ENCODE measurements around the gene DYNLL1.
"Not testable (repeated sequence)": the region's sequence is repeated elsewhere in the genome, so short reads cannot be mapped to it uniquely, and the experiment has no call there.

The DYNLL1 gene

DNA sequence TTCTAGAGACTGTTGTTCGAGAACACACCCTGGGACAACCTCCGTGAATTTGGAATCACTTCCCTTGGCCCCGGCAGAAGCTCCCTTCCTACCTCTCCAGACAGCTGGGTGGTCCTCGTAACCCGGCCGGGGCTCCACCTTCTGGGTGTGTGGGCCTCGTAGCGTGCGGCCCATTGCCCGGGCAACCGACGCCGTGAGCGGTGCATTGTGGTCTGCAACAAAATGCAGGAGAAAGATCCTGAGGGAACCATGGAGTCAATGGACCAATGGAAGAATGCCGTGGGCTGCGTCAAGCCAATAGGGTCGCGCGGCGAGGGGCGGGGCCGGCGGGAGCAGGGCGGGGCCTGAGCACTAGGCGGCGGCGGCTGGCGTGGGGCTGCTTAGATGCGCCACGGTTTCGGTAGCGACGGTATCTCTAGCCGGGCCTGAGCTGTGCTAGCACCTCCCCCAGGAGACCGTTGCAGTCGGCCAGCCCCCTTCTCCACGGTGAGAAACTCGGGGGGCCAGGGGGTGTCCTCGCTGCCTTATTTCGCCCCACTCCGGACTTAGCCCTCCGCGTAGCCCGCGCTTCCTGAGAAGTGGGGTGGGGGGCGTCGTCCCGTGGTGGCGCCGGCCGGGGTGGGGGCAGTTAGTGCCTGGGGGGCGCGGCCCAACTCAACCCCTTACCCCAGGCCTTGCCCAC lies at the start of gene DYNLL1:
Gene DYNLL1, plus strand, starts transcription at position 383 of the 682 bp plus-strand sequence. CDS start 309 bp downstream, outside the sequence.
- DNase-seq, result peak; percentile 93

DNA sequence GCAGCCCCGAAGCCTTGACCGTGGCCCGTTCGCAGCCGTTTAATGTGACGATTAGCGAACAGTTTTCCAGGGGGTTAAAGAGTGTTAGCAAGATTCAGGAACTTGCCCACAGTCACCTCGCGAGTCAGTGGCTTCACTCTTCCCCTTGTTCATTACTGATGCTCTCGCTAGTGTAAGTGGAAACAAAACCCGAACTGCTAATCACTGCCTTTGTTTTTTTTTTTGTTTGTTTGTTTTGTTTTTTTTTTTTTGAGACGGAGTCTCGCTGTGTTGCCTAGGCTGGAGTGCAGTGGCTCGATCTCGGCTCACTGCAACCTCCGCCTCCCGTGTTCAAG lies 49.1 kb upstream of the DYNLL1 start:
- not testable (repeated sequence) for DNase-seq

DNA sequence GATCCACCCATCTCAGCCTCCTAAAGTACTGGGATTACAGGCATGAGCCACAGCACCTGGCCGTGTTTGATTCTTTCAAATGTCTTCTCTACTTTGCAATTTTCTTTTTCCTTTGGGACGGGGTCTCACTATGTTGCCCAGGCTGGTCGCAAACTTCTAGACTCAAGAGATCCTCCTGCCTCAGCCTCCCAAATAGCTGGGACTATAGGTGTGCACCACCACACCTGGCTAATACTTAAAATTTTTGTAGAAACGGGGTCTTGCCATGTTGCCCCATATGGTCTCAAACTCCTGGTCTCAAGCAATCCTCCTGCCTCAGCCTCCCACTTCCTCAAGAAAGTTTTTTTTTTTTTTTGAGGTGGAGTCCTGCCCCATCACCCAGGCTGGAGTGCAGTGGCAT lies 47.9 kb upstream of the DYNLL1 start:
- DNase-seq, result no peak

DNA sequence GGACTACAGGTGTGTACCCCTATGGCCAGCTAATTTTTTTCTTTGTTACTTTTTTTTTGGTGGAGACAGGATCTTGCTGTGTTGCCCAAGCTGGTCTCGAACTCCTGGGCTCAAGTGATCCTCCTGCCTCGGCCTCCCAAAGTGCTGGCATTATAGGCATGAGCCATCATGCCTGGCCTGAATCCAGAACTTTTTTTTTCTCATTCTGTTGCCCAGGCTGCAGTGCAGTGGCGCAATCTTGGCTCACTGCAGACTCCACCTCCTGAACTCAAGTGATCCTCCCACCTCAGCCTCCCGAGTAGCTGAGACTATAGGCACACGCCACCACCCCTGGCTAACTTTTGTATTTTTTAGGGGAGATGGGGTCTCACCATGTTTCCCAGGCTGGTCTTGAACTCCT lies 43.4 kb upstream of the DYNLL1 start:
- DNase-seq, result not testable (repeated sequence)

DNA sequence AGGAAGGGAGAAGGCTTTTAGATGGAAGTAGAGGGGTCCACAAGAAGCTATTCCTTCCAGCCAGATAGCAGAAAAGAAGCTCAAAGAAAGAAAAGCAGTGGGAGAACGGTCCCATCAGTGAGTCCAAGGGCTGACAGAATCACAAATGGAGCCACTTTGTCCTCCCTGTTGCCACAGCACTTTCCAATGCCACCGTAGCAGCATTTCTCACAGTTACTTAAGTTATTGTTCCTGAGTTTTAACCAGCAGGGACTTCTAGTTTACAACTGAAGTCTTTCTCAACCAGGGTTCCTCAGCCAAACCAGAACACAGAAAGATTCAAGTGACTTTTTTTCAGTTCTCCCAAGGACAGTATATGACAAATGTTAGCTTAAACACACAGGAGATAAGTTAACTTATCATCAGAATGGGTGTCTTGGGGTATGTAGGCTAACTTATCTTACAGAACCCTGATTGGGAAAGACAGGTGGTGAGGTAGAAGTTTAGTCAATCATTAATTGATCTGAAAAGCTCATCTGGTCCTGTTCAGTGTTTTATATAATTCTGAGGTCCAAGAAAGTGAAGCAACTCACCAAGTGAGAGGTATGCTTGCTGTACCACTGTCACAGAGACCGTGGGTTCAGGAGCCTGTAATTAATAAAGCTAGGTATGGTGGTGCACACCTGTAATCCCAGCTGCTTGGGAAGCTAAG lies 42.7 kb upstream of the DYNLL1 start:
- no peak for DNase-seq

DNA sequence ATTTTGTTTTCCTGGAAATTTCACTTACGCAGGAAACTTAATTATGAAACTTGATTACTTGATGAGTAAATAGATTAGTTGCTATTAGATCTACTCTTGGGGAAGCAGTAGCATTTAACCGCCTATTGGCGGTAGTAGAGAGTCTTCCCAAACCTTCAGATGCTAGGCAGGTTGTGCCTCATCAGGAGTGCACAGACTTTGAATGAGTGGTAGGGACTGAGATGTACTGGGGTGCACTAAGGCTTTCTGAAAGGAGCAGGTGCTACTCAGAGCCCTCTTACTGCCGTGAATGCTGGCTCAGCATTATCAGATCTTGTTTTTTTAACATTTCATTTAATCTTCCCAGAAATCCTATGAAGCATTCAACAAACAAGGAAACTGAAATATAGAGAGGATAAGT lies 41.9 kb upstream of the DYNLL1 start:
- no peak for DNase-seq

DNA sequence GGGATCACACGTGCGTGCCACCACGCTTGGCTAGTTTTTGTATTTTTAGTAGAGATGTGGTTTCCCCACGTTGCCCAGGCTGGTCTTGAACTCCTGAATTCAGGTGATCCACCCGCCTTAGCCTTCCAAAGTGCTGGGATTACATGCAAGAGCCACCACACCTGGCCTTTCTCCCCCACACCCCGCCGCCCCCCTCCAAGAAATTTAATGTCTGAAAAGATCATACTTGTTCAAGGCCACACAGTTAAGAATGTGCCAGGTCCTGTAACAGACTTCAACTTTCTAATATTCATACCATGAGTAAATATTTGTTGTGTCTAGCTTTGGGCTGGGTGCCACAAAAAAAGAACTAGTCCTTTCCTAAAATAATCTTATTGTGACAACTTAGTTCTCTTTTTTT lies 40.6 kb upstream of the DYNLL1 start:
- DNase-seq, result no peak

DNA sequence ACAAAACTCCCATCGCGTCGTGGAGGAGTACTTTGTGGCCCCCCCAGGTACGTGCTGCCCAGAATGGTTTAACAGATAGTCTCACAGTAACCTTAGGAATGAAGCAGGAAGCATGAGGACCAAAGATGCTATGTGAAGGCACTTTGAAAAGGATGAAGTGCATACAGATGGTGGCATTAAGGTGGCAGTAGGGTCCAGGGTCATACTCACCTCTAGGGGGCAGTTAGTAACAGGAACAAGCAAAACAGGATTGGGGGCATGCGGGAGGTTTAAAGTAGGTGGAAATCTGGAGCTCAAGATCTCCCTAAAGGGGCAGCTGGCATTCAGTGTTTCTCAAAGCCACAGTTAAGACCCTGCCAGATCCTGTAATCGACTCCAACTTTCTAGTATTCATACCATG lies 38.8 kb upstream of the DYNLL1 start:
- no peak for DNase-seq

DNA sequence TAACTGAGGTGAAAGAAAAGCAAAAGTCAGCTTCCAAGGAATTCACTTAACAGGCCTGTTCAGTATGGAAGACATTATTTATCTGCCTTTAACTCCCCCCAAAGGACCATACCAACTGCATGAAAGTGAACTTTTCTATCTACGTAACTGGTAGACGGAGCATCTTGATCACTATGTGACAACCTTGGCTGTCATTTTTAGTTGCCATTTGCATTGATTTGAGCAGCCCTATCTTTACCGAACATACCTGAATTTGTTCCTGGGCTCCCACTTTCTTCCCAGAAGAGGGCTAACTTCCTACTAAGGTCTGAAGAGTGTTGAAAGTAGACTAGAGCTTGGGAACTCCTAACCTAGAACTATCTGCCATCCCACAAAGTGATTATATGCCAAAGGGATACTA lies 35.8 kb upstream of the DYNLL1 start:
- no peak for DNase-seq

DNA sequence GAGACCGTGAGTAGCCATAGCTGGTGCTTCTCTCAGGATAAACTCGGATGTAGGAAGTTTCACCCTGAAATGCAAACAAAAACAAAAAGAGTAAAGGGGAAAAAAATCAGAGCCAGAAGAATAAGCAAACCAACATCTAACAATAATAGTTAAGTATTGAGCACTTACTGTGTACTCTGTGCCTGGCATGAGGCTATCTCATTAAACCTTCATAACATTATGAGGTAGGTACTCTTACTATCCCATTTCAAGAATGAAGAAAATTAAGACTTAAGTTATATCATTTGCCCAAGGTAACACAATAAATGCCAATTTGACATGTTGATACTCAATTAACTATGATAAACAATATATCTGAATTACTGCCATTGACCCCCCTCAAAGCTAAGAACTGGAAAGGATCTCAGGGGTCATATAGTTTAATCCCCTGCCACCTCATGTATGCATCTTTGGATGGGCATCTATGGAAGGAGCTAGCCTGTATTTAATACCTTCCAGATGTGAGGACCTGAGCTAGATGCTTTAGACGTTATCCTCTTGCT lies 33.7 kb upstream of the DYNLL1 start:
- no peak for DNase-seq

DNA sequence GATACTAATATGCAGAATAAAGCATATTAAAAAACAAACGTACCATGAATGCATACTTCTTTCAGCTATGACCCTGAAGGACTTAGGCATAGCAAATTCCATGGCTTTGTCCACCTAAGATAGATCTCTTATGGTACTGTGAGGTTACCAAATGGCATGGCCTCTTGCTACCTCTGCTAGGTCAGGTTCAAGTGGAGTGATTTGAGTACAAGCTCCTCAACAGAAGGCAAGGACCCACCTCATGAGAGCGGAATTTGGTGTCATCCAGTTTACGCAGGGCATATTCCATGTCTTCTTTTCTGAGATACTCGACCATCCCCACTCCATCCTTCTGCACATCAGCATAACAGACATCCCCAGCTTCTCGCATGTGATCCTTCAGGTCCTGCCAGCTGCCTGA lies 32.2 kb upstream of the DYNLL1 start:
- DNase-seq, result no peak

DNA sequence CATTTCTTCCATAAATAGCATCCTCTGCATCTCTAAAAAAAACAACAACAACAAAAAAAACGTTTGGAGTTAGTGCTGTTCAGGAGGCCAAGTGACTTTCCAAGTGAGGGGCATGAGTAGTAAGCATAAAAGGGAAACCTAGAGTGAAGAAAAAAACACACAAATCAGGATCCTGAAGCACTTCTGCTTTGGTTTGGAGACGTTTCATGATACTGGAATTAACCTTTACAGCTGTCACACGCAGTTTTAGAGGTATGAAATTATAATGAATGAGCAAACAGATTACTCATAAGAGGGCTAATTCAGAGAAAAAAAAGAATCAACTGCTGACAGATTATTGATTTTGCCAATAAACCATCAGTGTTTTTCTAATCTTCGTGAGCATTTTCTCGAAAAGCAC lies 30.2 kb upstream of the DYNLL1 start:
- no peak for DNase-seq

DNA sequence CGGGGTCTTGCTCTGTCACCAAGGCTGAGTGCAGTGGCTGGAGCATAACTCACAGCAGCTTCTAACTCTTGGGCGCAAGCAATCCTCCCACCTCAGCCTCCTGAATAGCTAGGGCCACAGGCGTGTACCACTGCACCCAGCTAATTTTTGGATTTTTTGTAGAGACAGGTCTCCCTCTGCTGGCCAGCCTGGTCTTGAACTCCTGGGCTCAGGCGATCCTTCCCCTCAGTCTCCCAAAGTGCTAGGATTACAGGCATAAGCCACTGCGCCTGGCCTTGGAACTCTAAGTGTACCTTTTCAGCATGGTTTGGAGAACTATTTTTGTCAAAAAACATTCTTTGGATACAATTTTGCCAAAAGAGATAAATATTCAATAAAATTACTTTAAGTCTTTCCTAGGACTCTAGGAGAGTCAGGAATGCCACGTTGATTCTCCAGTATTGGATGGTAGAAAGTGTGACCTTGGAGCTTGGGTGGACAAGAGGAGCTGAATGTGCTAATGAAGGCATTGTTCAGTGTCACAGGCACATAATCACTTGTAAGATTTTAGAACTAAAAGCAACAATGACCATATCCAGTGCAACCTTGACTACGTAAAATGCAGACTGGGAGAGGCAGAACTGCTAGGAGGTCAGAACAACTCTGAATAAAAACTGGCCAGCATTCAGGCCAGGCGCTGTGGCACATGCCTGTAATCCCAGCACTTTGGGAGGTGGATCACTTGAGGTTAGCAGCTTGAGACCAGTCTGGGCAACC lies 29.2 kb upstream of the DYNLL1 start:
- peak; percentile 31 for DNase-seq

DNA sequence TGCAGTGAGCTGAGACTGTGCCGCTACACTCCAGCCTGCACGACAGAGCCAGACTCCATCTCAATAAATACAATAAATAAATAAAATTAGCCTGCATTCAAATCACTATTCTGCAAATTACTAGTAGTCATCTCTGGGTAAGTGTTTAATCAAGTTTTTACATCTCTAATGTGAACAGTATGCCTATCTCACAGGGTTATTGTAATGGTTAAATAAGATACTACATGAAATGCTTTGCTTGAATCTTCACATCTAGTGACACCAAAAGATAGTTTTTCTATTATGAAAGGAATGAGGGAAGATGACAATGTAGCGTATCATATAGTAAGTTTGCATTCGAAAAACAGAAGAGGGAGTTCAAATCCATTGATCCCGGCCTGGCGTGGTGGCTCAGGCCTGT lies 28.5 kb upstream of the DYNLL1 start:
- no peak for DNase-seq

DNA sequence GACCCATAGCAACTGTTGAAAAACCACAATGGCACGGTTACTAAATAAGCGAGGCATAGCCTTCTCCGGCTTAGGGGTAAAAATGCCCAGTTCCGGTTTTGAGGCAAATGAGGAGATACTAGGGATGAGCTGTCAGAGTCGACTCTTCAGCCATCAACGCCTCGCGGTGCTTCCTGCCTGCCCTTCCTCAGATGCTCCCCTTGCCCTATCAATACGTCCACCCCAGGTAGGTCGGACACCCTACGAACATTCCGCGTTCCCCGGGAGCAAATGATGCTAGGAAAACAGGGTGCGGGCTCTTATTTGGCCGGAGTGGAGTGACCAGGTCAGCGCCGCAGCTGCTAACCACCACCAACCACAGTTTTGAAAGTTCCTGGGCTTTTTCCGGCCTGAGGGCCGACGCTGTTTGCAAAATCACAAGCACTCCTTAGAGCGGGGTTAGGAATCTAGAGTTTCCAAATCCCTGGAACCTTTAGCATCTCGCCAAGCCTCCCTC lies 27.5 kb upstream of the DYNLL1 start:
- DNase-seq, result no peak

DNA sequence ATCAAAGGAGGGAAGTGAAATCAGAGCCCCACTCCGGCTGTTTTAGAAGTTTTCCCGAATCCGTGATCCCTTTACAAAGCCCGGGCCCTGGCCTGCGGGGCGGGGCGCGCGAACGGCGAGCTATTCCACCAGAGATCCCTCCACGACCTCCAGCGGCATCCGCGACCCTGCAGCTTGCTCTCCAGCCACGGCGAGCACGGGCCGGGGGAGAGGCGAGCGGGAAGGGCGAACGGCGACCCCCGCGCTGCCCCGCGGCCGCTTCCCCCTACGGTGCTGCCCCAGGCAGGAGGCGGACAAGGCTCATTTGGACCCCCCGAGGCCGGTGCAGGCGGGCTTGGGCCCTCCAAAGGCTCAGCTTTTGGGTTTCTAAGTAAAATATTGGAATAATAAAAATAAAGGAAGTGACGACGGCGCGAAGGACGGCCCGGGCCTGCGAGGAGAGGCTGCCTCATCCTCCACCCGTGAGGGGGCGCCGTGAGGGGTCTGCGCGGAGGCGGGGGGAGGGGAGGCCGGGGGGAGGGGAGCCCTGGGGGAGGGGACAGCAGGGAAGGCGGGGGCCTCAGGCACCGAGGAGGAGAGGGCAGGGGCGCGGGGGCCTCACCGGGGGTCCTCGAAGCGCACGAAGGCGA lies 27.0 kb upstream of the DYNLL1 start:
- DNase-seq, result no peak

DNA sequence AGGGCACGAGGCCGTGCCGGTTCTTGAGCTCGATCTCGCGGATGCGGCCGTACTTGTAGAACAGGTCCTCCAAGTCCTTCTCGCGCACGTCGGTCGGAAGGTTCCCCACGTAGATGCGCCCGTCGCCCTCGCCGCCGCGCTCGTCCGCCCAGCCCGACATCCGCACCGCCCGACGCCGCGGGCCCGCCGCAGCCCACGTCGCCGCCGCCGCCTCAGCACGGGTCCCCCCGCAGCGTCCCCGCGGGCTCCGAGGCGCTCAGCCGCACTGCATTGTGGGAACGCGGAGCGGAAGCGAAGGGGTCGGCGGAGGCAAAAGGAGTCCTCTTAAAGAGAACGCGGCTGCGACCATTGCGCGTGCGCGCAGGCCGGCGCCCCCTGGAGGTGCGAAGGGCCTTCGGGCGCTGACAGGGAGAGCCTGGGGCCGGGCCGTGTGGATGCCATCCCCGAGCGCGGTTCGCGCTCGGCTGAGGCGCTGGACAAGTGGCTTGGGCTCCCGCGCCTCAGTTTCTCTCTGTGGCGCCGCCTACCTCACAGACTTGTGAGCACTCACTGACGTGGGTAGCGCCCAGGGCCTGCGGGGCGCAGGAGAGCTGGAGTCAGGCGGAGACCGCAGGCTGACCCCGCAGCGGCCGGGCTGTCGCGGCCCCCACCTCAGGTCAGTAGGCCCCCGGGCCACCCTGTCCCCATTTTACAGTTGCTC lies 26.3 kb upstream of the DYNLL1 start, which contains the start of gene SRSF9:
Gene SRSF9, minus strand, starts transcription at position 299 of the 700 bp plus-strand sequence. Its CDS starts 139 bp downstream, at position 160.
- peak; percentile 96 for DNase-seq

DNA sequence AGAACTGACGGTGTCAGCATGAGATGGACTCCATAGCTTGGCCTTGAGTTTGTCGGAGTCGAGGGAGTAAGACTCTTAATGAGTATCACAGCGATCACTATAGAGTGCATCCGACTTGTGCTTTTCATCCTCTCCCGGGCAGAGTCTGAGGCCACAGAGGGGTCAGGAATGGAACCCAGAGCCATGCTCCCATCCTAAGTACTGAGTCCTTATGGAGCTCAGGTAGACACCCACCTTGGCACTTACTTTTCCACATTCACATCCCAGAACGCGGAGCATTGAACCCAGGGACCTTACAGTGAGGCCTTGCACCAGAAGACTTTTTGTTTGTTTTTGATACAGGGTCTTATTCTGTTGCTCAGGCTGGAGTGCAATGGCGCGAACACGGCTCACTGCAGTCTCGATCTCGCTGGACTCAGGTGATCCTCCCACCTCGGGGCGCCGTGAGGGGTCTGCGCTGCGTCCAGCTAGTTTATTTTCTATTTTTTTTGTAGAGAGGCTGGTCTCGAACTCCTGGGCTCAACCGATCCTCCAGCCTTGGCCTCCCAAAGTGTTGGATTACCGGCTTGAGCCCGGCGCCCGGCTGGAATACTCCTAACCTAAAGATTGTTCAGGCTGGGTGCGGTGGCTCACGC lies 25.6 kb upstream of the DYNLL1 start:
- no peak for DNase-seq

DNA sequence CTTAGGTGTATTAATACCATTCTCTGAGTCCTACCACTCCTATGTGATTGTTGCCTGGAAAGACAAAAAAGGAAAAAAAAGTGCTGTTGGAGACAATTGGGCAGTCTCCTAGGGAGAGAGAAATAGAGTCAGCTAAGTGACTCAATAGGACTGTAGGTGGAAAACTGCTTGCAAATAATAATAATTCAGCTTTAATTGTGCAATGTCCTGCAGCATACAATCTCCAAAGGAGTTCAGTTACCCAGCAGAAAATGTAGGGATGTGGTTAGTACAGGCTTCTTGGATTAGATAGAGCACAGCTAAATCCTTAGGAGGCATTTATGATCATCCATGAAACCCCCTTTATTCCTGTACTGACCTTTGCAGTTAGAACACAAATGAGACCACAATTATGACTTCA lies 23.4 kb upstream of the DYNLL1 start:
- DNase-seq, result no peak

DNA sequence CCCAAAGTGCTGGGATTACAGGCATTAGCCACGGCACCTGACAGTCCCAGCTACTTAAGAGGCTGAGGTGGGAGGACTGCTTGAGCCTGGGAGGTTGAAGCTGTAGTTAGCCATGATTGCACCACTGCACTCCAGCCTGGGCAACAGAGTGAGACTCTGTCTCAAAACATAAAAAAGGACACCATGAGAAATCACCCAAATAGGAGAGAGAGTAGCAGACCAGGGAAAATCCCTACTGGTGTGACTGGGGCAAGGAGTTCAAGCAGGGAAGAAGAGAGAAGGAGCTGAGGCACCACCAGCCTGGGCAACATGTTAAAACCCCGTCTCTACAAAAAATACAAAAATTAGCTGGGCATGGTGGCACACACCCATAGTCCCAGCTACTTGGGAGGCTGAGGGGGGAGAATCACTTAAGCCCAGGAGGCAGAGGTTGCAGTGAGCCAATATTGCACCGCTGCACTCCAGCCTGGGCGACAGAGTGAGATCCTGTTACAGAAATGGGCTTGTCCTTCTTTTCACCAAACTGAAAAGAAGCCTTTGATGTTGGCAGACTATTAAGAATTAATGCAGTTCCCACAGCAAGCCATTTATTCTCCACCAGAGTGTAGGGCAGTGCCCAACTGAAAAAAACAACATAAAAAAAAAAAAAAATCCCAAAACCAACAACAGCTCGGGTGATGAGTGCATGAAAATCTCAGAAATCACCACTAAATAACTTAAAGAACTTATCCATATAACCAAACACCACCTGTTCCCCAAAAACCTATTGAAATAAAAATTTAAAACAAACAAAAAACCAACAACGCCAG lies 21.9 kb upstream of the DYNLL1 start:
- no peak for DNase-seq

DNA sequence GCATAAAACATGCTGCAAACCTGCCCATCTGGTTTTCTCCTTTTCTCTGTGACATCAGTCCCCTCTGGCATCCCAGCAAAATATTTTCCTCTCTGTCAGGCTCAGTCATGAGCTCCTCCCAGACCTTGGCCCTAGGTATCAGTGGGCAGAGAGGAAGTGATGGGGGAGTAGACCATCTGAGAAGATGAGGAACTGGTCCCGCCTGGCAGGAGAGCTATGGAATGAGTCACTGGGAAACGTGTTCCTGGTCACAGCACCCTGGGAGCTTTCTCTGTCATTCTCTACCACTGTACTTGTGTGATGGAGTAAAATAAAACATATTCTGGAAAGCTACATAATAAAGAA lies 21.3 kb upstream of the DYNLL1 start:
- no peak for DNase-seq
